ENCODE measurements around the gene CMTM6.

- TF ChIP-seq EZH2 (IDR thresholded peaks at IDR 0.05) (no peak), POLR2AphosphoS5 (IDR thresholded peaks at IDR 0.05; ENCODE audit: borderline replicate concordance, low read depth, low read length) (no peak)
Measured at GRCh38 chr3:32471246-32471645, 31.4 kb downstream of the CMTM6 start.

Measured in SK-N-MC (cell line).